Endothelial cell of umbilical vein (primary cell): ENCODE results near the gene IRGM.

ENCODE experiments used
- EZH2 ChIP-seq: IDR thresholded peaks from 2 replicates; pipeline ENCODE4 v1.6.1; 2012; ENCODE audit warnings: borderline replicate concordance, low read depth, mild to moderate bottlenecking, moderate library complexity, low read length, inconsistent platforms; ENCODE audit not compliant: severe bottlenecking
- JUN ChIP-seq: IDR thresholded peaks from 2 replicates; pipeline ENCODE4 v1.6.1; 2011; ENCODE audit warnings: borderline replicate concordance, low read depth; ENCODE audit not compliant: insufficient read length, insufficient read depth
- MAX ChIP-seq: IDR thresholded peaks from 2 replicates; pipeline ENCODE4 v1.6.1; 2011; ENCODE audit not compliant: insufficient read depth, insufficient read length
- MYC ChIP-seq: IDR thresholded peaks from one replicate; pipeline ENCODE4 v1.6.1; 2011; ENCODE audit warnings: mild to moderate bottlenecking, low read depth, low read length
- POLR2A ChIP-seq: IDR thresholded peaks from 2 replicates; pipeline ENCODE4 v1.6.1; 2012; ENCODE audit warnings: low read depth, mild to moderate bottlenecking, control low read depth, low read length
- POLR2AphosphoS5 ChIP-seq: IDR thresholded peaks from 2 replicates; pipeline ENCODE4 v1.6.1; 2012; ENCODE audit warnings: low read depth, mild to moderate bottlenecking, control low read depth, low read length, moderate library complexity; ENCODE audit not compliant: insufficient read depth
- TF ChIP-seq, protein P1 (sequence below), 2 donors: IDR thresholded peaks; 1 replicate in 1 of 2; 2 replicates in 1 of 2; pipeline ENCODE4 v1.5.1; 2011; ENCODE audit warnings: low read length in 2 of 2, mild to moderate bottlenecking in 2 of 2, moderate library complexity in 2 of 2, control low read depth in 1 of 2, inconsistent platforms in 1 of 2, low read depth in 1 of 2; ENCODE audit not compliant: insufficient read depth in 1 of 2; ENCODE audit errors: extremely low read depth in 1 of 2

- no peak for TF ChIP-seq JUN
- TF ChIP-seq, protein P1, sequence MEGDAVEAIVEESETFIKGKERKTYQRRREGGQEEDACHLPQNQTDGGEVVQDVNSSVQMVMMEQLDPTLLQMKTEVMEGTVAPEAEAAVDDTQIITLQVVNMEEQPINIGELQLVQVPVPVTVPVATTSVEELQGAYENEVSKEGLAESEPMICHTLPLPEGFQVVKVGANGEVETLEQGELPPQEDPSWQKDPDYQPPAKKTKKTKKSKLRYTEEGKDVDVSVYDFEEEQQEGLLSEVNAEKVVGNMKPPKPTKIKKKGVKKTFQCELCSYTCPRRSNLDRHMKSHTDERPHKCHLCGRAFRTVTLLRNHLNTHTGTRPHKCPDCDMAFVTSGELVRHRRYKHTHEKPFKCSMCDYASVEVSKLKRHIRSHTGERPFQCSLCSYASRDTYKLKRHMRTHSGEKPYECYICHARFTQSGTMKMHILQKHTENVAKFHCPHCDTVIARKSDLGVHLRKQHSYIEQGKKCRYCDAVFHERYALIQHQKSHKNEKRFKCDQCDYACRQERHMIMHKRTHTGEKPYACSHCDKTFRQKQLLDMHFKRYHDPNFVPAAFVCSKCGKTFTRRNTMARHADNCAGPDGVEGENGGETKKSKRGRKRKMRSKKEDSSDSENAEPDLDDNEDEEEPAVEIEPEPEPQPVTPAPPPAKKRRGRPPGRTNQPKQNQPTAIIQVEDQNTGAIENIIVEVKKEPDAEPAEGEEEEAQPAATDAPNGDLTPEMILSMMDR (IDR thresholded peaks at IDR 0.05; ENCODE audit: extremely low read depth in 1 of 2, insufficient read depth in 1 of 2, low read depth in 1 of 2, low read length in 2 of 2) = no peak
- TF ChIP-seq MYC = no peak
- TF ChIP-seq EZH2 = no peak
- no peak for TF ChIP-seq POLR2AphosphoS5
- TF ChIP-seq MAX = no peak
- TF ChIP-seq POLR2A = no peak
Measured at GRCh38 chr5:150851039-150851438, 4.7 kb downstream of the IRGM start.
